Measurements from ENCODE around the gene ARL6IP5.
A peak's percentile ranks its signal among the peaks of the same experiment; 100 is the strongest.

ARL6IP5 gene

GRCh38 chr3:69119681-69120080, 34.9 kb downstream of the ARL6IP5 start:
- no peak for DNase-seq

DNA sequence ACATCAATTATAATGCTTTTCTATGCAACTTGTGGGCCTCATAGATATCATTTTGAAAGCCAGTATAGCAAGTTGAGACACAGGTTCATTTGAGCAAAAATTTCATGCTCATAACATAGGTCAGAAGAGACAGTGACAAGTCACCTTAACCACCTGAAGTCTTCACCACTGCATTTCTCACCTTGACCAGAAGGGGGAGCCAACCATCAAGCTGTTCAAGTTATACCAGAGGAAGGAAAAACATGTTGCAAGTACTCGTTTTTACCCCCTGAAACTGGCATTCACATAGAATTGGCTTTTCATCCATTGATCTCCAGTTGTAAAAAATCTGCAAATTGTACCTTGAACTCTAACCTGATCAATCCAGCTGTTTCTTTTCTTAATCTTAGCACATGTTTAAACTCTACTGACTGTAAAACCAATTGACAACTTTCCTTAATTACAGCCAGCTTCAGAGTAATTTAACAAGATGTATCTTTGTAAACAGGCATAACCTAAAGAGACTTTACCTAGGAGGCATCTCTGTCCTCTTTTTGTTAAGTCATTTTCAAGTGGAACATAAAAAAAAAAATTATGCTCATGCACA, 36.2 kb downstream of the ARL6IP5 start:
- DNase-seq = peak; percentile 81

DNA sequence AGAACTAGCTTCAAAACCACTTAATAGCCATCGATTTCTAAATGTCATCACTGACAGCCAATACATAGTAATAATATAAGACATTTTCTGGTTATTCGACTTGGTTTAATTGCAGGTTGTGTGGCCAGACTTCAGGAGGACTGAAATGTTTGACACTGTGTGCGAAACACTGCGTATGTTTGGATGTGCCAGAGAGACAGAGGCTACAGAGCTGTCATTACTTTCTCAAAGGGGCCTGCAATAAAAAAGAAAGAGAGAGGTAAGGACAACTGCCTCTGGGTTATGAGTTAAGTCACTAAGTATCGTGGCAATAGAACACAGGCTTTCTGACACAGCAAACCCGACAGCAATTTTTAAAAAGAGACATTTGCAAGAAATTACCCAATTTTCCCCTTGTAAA, 36.8 kb downstream of the ARL6IP5 start:
- DNase-seq = no peak

DNA sequence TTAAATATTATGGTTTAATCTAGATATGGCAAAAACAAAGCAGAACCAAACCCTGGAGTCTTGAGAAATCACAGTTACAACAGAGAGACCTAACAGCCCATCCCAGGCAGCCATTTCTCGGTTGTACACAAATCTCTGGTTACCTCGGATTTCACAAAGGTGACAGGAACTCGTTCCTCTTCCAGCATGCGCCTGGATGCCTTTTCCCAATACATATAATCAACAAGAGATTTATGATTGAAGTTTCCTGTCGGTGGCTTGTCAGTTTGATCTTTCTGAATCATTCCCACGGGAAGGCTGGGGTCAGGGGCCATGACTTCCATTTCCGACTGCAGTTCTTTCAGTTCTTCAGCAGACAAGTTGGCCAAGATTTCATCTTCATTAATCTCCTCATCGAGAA, 37.2 kb downstream of the ARL6IP5 start:
- no peak for DNase-seq

DNA sequence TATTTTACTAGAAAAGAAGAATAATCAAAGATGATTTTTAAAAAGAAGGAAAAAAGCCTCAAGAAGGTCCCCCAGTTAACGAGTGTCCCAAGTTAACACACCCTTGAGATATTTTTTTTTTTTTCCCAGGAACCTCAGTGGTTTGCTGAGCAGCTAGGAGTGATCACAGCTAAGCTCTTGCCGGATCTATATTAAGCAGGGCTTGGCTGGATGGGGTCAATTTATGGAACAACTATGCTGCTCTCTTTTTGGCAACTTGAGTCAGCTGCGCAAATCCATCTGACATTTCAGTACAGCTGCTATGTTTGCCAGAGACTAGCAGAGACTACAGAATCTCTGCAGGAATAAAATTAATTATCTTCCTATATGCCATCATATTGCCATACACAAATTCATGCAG, 37.7 kb downstream of the ARL6IP5 start, which contains the start of gene LMOD3:
Gene LMOD3, minus strand, starts transcription at position 193 of the 400 bp plus-strand sequence. CDS start 209 bp downstream, outside the sequence.
- DNase-seq = no peak

- DNase-seq = no peak
Measured at GRCh38 chr3:69126216-69126615, 41.5 kb downstream of the ARL6IP5 start.

DNA sequence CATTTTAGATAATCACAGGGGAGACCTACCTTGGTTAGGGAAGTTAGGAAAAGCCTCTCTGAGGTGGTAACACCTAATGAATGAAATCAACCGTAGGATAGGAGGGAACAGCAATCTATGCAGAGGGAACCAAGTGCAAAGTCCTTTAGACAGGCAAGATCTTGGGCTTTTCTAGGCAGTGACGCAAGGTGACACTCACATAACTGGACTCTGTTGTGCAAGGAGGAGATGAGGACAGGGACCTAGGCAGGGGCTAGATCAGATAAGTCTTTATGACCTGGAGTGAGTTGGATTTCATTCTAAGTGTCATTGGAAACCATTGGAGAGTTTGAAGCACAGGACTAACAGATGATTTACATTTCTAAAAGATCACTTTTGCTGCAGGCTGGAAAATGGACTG, 42.3 kb downstream of the ARL6IP5 start:
- no peak for DNase-seq

DNA sequence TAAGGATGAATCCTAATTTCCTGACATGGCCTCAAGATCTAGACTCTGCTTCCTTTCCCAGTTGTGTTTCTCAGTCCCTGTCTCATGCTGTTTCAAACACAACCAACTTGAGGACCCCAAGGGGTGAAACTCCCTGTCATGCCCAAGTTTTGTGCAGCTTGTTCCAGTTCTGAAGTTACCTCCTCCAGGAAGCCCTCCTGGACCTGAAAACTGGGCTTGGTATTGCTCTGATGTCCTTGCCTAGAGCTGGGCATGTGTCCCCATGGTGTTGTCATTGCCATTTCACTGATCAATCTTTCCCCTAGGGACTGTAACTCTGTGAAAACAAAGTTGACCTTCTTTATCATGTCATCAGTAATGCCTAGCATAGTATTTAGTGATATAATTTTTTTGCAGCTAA, 43.8 kb downstream of the ARL6IP5 start:
- no peak for DNase-seq

GRCh38 chr3:69129531-69129930, 44.8 kb downstream of the ARL6IP5 start:
- no peak for DNase-seq

DNA sequence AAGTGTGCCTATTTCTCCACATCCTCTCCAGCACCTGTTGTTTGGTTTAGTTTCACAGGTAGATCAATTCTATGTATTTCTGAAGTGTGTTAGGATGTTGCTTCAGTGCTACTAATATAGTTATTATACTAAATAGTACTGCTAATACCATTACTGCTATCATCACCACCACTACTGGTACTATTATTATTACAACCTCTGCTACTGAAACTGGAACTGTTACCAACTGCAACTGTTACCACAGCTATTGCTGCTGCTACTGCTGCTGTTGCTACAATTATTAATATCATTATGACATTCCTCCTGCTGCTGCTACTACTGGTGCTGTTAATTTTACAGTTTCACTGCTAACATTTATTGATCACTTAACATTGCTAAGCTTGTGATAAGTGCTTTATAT, 46.0 kb downstream of the ARL6IP5 start:
- no peak for DNase-seq

- no peak for DNase-seq
Measured at GRCh38 chr3:69137005-69137404, 52.3 kb downstream of the ARL6IP5 start.

GRCh38 chr3:69137412-69137811, 52.7 kb downstream of the ARL6IP5 start:
- DNase-seq = no peak

GRCh38 chr3:69141313-69141712, 56.6 kb downstream of the ARL6IP5 start:
- DNase-seq = no peak

DNA sequence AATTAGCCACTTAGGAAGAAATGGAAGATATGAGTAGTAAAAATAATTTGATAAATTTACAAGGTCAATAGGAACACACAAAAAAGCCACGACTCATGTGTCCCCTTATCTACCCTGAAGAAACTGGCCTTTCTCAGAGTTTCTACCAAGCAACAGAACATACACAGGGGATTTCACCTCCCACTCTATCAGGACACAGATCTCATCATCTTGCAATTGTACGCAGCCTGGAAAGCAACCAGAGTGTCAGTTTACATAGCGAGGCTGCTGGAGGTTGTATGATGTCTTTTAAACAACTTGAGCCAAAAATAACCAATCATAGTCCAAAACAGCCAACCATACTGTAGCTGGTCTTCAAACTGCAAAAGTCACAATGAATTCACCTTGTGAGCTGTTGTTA, 57.4 kb downstream of the ARL6IP5 start:
- no peak for DNase-seq

- no peak for DNase-seq
Measured at GRCh38 chr3:69142797-69143454, 58.2 kb downstream of the ARL6IP5 start.

GRCh38 chr3:69143612-69144011, 58.9 kb downstream of the ARL6IP5 start:
- DNase-seq = no peak

DNA sequence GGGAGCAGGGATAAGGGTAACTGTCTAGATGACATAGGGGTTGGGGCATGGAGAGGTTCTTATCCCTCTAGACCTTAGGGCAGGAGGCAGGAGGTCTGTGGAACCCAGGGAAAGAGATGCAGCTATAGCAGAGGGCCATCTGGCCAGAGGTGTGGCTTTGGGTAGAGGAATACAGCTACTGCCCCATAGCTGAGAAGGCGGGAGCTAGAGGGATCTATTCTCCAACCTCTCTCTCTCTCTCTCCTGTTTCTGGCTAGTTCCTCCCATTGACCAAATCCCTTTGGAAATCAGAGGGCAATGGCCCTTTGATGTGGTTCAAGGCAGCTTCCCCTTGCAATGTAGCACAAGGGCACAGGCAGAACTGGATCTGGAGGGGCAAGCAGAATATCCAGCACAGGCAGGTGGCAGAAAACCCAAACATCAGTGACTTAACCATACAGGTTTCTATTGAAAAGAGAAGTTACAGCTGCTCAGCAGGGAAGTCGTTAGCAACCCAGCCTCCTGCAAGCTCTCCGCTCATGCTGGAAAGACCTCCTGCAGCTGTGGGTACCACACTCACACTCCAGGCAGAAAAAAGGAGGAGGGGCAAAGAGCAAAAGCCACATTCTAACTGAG, 60.0 kb downstream of the ARL6IP5 start:
- DNase-seq = peak; percentile 17

DNA sequence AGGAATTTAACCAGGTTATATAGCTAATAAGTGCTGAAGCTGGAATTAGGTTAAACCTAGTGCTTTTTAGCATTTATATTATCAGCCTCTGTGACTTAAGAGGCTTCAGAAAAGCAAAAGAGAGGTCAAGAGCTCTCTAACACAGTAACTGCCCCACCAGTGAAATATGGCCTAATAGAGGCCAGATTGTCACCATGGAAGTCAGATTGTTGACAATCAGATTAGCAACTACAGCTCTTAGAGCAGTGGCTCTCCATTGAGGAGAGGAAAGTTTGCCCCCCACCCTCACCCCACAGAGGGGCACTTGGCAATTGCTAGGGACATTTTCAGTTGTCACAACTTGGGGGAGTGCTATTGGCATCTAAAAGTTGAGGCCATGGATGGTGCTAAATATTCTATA, 61.0 kb downstream of the ARL6IP5 start:
- no peak for DNase-seq

DNA sequence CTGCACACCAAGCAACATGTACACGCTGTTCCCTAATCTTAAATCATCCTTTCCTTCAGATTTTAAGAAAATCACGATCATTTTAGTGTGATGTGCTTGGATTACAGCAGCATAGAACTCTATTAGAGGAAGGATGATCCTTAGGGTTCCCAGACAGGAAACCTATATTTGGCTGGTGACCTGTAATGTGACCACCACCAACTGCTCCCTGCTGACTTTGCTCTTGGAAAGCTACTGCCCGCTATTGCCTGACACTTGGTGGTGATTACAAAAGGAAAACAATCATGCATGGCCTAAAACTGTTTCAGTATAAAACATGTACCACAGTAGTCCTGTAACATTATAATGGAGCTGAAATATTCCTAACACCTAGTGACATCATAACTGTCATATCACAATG, 64.8 kb downstream of the ARL6IP5 start:
- DNase-seq = no peak

All from RPMI8226 (cell line).